Brain pericyte (primary cell): Measurements from ENCODE around the gene SPC24.
"Not testable (repeated sequence)": the region's sequence is repeated elsewhere in the genome, so short reads cannot be mapped to it uniquely, and the experiment has no call there.

ENCODE experiments used
- DNase-seq: peaks from one replicate; pipeline ENCODE4 v3.0.0-alpha.2; 2012; ENCODE audit warnings: low read depth, low spot score

Gene SPC24

DNA sequence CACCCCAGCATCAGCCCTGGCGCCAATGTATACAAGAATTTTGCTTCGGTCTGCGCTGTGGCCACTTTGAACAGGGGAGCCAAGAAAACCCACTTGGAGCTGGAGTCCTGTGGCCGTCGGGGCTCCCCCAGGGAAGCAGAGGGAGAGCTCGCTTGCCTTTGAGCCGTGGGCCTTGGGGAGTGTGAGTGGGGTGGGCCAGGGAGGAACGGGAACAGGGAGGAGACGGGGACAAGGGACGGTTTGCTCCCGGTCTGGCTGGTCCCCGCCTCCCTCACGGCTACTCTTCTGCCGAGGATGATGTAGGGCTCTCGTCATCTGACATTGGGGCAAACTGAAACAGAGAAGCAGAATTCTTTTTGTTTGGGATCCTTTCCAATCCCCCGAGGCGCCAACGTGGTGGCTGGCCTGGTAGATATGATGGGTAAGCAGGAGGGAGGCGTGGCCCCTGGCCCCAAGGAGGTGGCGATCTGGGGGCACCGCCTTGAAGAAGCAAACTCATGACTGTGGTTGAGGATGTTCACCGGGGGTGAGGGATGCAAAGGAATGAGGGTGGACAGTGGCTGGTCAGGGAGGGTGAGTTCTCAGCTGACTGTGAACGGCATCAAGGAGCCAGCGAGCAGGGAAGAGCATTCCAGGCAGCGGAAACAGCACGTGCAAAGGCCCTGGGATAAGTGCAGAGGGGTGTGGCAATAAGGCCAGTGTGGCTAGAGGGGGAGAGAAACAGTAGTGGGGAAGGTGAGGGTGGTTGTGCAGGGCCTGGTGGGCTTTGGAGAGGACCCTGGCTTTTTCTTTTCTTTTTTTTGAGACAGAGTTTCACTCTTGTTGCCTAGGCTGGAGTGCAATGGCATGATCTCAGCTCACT lies 10.9 kb upstream of the SPC24 start:
- DNase-seq, result no peak

DNA sequence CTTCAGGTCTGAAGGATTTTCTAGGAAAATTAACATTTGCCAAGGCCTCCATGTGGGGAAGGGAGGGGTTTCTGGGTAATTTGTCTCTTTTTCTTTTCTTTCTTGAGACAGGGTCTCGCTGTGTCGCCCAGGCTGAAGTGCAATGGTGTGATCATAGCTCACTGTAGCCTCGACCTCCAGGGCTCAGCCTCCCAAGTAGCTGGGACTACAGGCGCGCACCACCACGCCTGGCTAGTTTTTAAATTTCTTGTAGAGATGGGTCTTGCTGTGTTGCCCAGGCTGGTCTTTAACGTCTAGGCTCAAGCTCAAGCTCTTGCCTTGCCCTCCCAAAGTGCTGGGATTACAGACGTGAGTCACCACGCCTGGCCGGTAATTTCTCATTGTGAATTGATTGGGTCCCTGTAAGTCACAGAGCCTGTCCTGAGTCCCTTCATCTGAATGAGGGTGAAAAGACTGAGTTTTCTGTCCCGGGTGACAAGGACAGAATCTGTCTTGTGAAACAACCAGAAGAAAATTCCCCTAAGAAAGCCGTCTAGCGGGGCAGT lies 10.0 kb upstream of the SPC24 start:
- no peak for DNase-seq

DNA sequence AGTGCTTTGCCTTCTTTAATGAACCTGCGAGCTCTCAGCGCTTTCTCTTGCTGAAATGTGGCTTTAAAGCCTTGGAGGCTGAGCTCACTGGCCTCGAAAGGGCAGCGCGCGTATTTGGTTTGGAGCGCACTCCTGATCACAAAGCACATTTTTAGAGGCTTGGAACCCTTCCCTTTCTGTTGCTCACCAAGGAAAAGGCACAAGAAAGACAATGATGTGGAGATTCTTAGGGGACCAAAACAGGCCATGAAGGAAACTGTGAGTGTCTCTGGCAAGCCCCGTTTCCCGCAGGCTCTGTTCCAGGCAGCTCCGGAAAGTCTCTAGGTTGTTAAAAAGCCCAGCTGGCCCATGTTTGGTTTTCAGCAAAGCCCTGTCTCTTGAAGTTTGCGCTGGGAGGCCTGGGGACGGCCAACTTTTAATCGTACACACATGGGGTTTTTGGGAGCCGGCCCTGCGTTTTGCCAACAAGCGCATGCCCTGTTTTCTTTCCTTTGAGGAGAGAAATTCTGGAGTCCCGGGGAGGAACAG lies 9.4 kb upstream of the SPC24 start:
- DNase-seq, result no peak

DNA sequence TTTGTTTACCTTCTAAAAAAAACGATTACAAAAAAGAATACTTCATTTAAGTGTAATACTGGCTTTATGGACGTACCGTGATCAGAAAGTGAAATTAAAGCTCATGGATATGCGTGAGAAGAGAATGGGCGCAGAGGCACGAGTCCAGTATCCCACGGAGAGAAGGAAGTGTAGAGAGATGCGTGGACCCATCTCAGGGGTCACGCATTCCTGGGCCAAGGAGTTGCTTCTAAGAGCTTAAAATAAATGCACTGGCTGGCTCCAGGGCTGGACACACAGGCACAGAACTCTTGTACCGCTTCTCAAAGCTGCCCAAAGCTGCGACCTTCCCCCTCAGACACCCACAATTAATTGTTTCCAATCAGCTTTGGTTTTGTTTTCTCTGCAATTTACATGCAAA lies 8.7 kb upstream of the SPC24 start:
- DNase-seq, result no peak

DNA sequence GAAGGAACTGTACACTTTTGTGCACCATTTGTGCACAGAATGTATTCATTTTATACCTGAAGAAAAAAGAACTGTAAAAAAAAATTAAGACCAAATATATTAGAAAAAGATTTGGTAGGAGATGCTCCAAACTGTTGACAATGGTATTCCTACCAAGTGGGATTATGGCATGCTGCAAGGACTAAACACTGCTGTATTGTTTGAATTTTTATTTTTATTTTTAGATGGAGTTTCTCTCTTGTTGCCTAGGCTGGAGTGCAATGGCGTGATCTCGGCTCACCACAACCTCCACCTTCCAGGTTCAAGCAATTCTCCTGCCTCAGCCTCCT lies 4.8 kb upstream of the SPC24 start:
- not testable (repeated sequence) for DNase-seq

DNA sequence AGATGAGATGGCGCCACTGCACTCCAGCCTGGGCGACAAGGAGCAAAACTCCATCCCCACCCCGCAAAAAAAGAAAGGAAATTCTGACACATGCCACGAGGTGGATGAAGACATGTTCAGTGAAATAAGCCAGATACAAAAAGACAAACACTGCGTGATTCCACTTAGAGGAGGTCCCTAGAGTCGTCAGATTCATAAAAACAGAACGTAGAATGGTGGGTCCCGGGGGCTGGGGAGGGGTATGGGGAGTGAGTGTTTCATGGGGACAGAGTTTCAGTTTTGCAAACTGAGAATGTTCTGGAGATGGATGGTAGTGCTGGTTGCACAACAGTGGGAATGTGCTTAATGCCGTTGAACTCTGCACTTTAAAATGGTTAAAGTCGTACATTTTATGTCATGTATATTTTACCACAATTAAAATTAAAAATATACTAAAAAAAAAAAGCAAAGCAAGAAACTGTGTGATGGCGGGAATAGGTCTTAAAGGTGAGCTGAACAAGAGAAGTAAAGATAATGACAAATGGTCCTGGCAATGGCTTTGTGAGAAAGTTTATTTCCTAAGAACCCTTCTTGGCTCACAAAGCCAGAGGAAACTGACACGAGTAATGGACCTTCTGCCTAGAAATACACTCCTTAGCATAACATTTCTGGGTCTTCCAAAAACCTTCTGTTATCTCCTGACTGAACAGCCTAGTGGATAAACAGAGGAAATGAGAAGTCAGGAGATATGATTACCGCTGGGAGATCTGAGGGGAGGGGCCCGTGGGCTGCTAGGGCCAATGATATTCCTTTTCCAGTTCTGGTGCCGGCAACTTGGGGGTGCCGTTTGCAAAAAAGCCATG lies 4.2 kb upstream of the SPC24 start:
- DNase-seq, result no peak

DNA sequence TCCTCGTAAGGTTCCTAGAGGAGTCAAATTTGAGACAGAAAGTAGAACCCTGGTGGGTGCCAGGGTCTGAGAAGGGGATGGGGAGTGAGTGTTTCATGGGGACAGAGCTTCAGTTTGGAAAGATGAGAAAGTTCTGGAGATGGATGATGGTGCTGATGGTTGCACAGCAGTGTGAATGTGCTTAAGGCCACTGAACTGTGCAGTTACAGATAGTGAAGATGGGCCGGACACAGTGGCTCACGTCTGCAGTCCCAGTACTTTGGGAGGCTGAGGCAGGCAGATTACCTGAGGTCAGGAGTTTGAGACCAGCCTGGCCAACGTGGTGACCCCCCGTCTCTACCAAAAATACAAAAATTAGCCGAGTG lies 917 bp downstream of the SPC24 start:
- DNase-seq, result no peak

DNA sequence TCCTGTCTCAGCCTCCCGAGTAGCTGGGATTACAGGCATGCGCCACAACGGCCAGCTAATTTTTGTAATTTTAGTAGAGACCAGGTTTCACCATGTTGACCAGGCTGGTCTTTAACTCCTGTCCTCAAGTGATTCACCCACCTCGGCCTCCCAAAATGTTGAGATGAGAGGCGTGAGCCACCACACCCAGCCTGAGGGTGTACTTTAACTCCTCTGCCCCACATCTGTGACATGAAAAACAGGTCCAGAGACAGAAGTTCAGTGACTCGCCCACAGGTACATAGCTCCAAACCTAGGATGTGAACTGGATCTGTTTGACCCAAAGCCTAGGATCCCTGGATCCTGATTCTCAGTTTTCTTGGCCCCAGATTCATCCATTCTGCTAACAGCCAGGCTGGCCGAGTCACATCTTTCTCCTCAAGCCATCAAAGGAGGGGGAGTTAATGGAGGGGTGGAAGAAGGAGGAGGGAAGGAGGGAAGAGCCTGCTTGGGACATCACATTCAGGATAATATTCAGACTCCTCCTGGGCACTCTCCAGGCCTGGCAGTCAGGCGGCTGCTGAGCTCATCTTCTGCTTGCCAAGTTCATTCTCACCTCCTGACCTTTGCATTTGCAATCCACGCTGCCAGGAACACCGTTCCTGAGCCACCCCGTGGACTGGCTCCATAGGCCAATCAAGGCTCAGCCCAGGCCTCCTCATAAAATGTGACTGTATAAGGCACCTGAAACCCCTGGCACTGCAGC lies 3.1 kb downstream of the SPC24 start:
- peak; percentile 67 for DNase-seq

DNA sequence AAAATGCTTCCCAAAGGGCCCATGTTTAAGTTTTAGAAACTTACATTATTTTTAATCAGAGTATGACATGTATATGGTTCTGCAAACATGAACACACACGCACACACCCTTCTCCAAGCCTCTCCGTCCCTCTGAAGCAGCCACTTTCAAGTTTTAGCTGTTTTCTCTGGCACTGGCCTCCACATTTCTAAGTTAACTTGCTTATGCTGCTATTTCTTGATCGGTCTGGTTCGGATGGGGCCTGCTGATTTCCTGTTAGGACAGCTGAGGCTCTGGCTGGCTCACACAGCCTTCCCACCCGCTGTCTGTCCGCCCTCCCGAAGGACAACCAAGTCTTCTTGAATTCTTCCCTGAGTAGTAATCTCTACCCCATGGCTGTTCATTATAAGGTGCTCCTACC lies 4.4 kb downstream of the SPC24 start:
- DNase-seq, result peak; percentile 92

DNA sequence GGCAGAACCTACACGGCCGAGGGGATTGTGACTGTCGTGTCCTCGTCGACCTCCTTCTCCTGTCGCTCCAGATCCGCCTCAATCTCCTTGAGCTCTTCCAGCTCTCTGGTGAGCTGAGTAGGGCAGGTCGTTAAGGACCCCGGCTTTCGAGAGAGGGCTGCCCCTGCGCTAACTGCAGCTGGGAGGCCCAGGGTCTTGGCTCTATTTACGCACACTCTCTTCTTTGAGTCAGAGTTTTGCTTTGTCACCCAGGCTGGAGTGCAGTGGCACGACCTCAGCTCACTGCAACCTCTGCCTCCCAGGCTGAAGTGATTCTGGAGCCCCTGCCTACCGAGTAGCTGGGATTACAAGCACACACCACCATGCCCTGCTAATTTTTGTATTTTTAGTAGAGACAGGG lies 7.6 kb downstream of the SPC24 start:
- DNase-seq, result no peak

DNA sequence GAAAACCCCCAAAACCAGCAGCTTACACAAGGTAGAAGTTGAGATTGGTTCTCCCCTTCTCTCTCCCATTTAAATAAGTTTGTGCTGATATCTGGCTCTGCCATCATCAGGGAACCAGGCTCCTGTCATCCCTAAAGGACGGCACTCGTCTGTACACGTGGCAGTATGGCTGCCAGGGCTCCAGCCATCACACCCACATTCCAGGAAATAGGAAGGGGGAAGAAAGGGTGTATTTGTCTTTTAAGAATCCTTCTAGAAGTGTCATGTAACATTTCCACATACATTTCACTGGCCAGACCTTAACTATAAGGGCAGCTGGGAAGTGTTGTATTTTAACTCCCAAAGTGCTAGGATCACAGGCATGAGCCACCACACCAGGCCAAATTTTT lies 10.1 kb downstream of the SPC24 start:
- no peak for DNase-seq

DNA sequence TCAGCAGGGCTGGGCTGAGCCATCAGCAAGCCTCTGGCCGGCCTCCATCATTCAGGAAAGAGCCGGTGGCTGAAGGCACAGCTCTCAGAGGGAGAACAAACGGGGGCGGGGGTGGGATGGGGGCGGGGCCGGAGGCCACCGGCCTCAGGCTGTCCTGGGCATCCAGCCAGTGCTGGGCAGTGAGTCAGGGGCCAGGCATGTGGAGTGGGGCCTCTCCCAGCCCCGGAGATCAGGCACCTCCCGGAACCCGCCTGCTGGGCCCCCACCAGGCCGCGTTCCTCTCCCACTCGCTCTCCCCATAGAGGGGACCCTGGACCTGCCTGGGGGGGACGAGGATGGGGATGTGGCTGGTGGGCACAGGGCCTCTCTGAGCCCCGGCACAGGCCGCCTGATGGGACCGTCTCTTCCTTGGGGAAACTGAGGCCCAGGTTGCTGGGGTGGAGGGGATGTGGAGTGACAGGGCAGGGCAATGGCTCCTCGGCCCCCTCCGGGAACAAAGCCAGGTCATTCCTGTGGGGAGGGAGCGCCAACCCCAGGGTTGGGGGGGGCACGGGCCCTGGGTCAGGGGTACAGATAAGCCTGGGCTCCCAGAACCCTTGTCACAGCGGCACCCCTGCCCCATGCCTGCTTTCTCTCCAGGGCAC lies 12.9 kb downstream of the SPC24 start:
- DNase-seq, result peak; percentile 76

DNA sequence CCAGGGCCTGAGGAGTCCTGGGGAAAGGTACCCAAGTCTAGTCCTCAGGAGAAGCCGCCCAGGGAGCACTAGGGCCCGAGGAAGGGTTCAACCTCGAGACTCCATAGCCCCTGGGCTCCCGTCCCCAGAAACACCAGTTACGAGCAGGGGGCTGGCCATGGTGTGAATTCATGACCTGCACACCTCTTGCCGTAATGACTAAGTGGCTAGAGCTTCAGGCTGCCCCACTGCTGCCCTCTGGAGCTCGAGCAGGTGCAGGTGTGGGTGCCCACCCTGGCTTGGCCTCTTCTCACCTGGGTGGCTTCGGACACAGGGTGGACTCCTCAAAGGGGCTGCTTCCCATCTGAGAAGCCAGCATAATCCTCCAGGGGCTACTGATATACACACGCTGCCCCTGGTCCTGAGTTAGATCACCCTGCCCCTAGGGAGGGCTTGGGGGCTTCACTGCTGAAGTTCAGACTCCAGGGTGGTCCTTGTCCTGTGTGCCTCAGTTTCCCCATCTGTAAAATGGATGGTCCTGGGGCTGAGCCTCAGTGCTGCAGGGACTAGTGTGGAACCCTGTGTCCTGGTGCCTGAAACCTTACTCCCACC lies 13.6 kb downstream of the SPC24 start:
- no peak for DNase-seq

DNA sequence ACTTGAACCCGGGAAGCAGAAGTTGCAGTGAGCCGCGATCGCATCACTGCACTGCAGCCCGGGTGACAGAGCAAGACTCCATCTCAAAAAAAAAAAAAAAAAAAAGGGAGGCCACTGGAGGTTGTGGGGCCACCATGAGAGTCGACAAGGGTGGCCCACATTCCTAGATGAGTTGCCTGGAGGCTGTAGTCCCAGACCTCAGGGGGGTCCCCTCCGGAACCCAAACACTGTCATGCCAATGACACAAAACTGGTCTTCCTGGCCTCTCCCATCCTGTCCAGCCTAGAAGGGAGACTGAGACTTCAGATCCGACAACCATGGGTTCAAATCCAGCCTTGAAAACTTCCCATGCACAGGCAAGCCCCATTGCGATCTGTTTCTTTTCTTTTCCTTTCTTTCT lies 14.7 kb downstream of the SPC24 start:
- no peak for DNase-seq

DNA sequence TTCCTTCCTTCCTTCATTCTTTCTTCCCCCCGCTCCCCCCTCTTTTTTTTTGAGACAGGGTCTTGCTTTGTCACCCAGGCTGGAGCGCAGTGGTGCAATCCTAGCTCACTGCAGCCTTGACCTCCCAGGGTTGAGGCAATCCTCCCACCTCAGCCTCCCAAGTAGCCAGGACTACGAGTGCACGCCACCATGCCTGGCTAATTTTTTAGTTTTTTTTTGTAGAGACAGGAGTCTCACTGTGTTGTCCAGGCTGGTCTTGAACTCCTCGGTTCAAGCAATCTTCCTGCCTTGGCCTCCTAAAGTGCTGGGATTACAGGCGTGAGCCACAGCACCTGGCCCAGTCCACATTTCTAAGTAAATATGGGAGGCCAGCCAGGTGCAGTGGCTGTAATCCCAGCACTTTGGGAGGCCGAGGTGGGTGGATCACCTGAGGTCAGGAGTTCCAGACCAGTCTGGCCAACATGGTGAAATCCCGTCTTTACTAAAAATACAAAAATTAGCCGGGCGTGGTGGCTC lies 15.5 kb downstream of the SPC24 start:
- not testable (repeated sequence) for DNase-seq

DNA sequence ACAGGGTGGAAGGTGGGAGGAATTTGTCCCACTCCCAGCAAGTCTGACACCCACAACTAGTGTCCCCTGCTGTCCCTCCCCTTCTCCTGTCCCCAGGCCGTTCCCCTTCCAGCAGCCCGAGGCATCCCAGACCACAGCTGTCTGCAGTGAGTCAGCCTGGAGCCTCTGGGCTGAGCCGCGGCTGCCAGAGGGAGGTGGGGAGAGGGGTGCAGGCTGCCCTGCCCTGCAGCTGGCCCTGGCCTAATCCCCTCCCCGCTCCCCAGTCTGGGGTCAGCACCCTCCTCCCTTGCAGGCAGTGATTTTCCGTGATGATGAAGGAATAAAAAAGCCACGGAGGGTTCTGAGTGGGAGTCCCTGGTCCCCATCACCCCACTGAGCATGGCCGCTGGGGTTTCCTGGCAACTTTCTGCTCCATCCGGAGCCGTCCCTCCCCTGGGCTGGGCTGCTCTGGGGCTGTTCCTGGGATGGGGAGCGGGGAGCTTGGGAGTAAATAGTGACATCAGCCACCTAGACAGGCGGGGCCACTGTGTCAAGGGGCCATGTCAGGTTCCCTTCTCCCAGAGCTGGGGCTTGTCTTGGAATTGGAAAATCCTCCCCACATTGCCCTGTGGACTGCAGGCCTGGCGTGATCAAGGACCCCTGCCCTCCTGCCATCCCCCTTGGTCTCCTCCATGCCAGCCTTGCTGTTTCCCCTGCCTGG lies 16.8 kb downstream of the SPC24 start:
- DNase-seq, result peak; percentile 49

DNA sequence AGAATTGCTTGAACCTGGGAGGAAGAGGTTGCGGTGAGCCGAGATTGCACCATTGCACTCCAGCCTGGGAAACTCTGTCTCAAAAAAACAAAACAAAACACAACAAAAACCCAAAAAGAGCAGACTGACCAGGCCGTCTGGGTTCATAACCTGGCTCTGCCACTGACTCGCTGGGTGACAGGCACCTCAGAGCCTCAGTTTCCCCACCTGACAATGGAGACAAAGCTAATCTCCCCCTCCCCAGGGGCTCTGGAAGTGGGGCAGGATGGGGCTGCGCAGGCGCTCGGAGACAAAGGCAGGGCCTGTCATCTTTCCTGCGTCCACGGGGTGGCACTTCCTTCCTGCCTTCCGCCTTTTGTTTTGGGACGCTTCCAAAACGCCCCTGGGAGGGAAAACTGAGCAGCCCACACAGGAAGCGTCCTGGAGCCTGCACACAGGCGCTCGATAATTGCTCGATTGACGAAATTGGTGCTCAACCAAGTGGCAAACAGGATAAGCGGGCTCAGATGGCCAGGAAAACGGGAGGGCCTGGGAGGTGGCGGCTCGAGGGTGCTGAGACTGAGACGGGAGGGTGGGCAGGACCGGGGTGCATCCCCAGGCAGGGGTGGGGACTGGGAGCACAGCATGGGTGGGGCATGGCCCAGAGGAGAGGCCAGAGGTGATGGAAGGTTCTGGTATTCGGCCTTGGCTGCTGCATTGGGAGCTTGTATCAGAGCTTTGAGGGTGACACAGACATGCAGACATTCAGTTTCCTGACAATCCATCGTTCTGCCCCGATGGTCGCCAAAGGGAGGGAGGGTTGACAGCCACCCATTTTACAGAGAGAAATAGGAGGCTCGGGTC lies 17.8 kb downstream of the SPC24 start:
- peak; percentile 50 for DNase-seq

DNA sequence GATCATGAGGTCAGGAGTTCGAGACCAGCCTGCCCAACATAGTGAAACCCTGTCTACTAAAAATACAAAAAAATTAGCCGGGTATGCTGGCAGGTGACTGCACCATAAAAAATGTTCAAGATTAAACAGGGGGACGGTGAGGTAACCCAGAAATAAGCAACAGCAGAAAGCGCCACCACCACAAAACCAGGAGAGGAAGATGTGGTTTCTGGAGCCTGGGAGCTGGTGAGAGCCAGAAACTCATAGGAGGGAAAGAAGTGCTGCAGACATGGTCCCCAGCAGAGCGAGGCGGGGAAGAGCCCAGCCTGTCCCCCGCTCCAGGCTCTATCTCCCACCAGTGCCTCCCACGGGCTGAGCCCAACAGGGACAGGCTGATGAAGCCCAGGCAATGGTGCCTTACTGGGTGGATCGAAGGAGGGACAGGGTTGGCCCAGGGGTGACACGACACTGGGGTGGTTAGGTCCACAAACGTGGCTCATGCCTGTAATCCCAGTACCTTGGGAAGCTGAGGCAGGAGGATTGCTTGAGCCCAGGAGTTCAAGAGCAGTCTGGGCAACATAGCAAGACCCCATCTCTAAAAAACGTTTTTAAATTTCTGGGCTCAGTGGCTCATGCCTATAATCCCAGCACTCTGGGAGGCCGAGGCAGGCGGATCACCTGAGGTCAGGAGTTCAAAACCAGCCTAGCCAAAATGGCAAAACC lies 19.0 kb downstream of the SPC24 start:
- no peak for DNase-seq

DNA sequence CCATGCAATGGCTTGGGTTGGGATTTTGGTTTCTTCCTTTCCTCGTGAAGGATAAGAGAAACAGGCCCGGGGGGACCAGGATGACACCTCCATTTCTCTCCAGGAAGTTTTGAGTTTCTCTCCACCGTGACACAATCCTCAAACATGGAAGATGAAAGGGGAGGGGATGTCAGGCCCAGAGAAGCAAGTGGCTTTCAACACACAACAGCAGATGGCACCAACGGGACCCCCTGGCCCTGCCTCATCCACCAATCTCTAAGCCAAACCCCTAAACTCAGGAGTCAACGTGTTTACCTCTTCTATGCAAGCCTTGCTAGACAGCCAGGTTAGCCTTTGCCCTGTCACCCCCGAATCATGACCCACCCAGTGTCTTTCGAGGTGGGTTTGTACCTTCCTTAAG lies 24.1 kb downstream of the SPC24 start:
- no peak for DNase-seq
